ENCODE results near the gene SLC35E1.
A peak's percentile ranks its signal among the peaks of the same experiment; 100 is the strongest.

DNA sequence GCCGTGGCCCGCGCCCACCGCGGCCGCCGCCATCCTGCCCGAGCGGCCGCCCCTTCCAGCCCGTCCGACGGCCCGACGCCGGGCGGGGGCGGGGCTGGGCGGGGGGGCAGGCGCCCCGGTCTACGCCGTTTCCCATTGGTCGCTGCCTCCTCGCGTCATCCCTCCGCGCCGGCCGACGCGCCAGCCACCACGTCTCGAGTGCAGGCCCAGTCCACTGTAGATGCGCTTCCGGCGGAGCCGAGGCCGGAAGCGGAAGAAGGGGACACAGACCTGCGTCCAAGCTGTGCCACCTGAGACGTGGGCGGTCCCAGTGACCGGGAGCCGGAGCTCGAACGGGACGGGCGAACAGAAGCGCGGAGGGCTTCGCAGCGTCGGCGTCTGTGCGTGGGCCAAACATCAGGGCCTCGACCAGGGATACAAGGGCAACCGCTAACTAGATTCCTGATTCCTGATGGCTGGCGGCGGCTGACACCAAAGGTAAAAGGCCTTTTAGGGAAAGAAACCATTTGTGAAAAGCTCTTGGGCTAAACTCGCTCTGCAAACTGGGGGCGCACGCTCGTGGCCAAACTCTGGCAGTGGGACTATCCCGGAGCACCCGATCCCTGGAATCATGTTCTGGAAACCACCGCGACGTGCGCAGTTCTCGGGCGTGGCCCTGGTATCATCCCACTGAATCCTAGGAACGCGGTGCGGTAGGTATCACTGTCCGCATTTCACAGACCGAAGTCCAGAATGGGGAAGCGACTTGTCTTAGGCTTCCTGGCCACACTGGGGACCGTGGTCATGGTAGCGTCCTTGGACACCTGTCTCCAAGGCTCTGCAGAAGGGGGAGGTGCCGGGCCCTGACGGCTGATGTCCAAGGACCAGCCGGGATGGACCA is at the start of gene SLC35E1:
- peak; percentile 73 for TF ChIP-seq POLR2A (IDR thresholded peaks at IDR 0.05; ENCODE audit: low read length)
- no peak for TF ChIP-seq GATA1 (IDR thresholded peaks at IDR 0.05; ENCODE audit: low read depth, low read length)
